Skeletal muscle tissue (tissue), 4 donors: ENCODE measurements around the gene PRSS50. TPM values are rescaled to one million over a fixed set of nuclear protein-coding genes. Genes with fewer than 3 reads are reported as not detected.
"Not testable (repeated sequence)": the region's sequence is repeated elsewhere in the genome, so short reads cannot be mapped to it uniquely, and the experiment has no call there.

ENCODE experiments used
- H3K27ac ChIP-seq: one replicate; pipeline ENCODE4 v1.7.0; 2013; ENCODE audit warnings: mild to moderate bottlenecking, low read depth, low read length, inconsistent platforms
- H3K27me3 ChIP-seq, 3 donors: one replicate each; pipeline ENCODE4 v1.7.0; 2013; ENCODE audit warnings: low read length in 3 of 3; ENCODE audit not compliant: control insufficient read depth in 3 of 3, insufficient read depth in 3 of 3
- H3K36me3 ChIP-seq, 3 donors: one replicate each; pipeline ENCODE4 v1.7.0; 2013; ENCODE audit warnings: low read length in 3 of 3; ENCODE audit not compliant: control insufficient read depth in 3 of 3, insufficient read depth in 3 of 3
- H3K4me1 ChIP-seq, 3 donors: one replicate each; pipeline ENCODE4 v1.7.0; 2013; ENCODE audit warnings: low read length in 3 of 3, mild to moderate bottlenecking in 3 of 3; ENCODE audit not compliant: control insufficient read depth in 3 of 3, insufficient read depth in 3 of 3
- H3K4me3 ChIP-seq, 3 donors: one replicate each; pipeline ENCODE4 v1.7.0; 2013; ENCODE audit warnings: low read length in 3 of 3
- H3K9ac ChIP-seq, 3 donors: one replicate each; pipeline ENCODE4 v1.7.0; 2013; ENCODE audit warnings: low read length in 3 of 3, mild to moderate bottlenecking in 3 of 3, moderate library complexity in 2 of 3, low read depth in 1 of 3
- H3K9me3 ChIP-seq, 3 donors: one replicate each; pipeline ENCODE4 v1.7.0; 2013; ENCODE audit warnings: low read length in 3 of 3; ENCODE audit not compliant: control insufficient read depth in 3 of 3
- total RNA-seq: library from RNA; depleted of rRNA; stranded (reverse); fragments of >200 nt; gene quantifications from one replicate; pipeline ENCODE4 v1.2.3, GENCODE V29; 2014
- donor health status: Osteomylitis.

The PRSS50 gene
- total RNA-seq, 1 donor from 2014 or later = not detected

DNA sequence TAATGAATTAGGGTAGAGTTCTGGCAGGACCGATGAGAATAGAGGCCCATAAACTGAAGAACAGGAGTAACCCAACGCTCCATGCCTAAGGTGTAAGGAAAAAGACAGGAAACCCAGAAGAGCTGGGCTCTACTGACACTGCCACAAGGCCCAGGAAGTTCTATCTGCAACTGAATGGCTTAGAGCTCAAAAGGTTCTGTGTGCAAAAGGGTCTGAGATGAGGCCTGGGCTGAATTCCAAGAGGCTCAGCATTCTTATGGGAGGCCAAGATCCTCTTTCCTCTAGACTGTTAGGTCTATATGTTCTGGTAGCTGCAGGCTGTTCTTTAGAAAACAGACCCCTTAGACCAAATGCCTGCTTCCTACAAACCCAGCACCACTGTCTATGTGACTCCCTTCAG, 30.5 kb upstream of the PRSS50 start:
- H3K36me3 ChIP-seq = peaks cover 0 to 2% (median 0%) of the 10 kb centered on the region in 3 donors
- no peak overlapping the region for H3K27ac ChIP-seq
- H3K9me3 ChIP-seq = no peaks in the 10 kb centered on the region
- H3K9ac ChIP-seq = no peak overlapping the region
- no peaks in the 10 kb centered on the region for H3K27me3 ChIP-seq
- no peak overlapping the region for H3K4me3 ChIP-seq
- no peaks in the 10 kb centered on the region for H3K4me1 ChIP-seq

DNA sequence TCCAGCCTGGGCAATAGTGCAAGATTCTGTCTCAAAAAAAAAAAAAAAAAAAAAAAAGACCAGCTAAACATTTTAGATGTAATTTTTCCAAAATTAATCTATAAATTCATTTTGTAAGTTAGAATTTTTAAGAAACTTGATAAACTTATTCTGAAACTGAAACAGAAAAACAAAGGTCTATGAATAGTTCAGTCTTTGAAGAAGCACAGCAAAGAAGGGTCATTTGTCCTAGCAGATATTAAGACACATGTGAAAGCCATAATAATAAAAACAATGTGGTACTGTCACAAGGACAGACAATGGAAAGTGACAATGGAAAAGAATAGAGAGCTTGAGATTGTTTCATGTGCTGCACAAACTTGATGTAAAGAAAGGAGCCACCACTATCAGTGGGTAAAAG, 29.0 kb upstream of the PRSS50 start:
- Histone ChIP-seq H3K36me3 (peaks cover 0 to 2% (median 2%) of the 10 kb centered on the region in 3 donors), H3K27ac (no peak overlapping the region), H3K9ac (no peak overlapping the region), H3K27me3 (no peaks in the 10 kb centered on the region), H3K9me3 (no peaks in the 10 kb centered on the region), H3K4me3 (no peak overlapping the region), H3K4me1 (no peaks in the 10 kb centered on the region)

DNA sequence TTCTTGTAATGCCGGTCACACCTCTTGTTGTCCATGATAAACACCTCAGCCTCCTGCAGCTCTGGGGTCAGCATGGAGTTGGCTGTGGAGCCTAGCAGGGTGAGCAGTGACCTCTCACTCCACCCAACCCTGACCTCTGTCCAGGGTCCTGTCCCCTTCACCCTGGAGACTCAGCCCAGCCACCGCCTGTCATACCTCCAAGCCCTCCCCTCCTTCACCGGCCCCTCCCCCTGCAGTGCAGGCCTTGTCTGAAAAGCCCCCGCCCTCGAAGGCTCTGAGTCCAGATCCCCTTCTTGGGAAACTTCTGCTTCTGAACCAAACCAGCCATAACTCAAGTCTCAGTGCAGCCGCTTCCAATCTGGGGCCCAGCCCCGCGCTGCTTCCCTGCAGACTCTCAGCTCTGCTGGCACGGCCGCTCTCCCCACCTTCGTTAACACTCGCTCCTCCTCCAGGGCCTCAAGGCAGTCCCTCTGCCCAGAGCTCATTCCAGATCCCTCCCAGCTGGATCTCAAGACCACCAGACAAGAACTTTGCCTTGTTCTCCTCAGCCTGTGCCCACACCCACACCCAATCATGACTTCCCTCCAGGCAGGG, 25.4 kb upstream of the PRSS50 start:
- Histone ChIP-seq H3K27me3 (no peaks in the 10 kb centered on the region), H3K9ac (no peak overlapping the region), H3K4me1 (no peaks in the 10 kb centered on the region), H3K36me3 (peaks cover 0 to 2% (median 0%) of the 10 kb centered on the region in 3 donors), H3K4me3 (no peak overlapping the region), H3K27ac (no peak overlapping the region), H3K9me3 (no peaks in the 10 kb centered on the region)

DNA sequence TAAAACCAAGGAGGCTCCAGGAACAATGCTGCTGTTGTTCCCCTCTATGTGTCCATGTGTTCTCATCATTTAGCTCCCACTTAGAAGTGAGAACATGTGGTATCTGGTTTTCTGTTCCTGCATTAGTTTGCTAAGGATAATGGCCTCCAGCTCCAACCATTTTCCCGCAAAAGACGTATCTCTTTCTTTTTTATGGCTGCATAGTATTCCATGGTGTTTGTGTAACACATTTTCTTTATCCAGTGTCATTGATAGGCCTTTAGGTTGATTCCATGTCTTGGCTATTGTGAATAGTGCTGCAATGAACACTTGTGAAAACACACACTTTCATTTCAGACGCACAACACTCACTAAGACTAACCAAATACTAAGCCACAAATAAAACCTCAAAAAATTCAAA, 21.9 kb upstream of the PRSS50 start:
- H3K27ac ChIP-seq, H3K27me3 ChIP-seq, H3K9me3 ChIP-seq, H3K36me3 ChIP-seq, H3K4me1 ChIP-seq, H3K9ac ChIP-seq, H3K4me3 ChIP-seq: not testable (repeated sequence)

DNA sequence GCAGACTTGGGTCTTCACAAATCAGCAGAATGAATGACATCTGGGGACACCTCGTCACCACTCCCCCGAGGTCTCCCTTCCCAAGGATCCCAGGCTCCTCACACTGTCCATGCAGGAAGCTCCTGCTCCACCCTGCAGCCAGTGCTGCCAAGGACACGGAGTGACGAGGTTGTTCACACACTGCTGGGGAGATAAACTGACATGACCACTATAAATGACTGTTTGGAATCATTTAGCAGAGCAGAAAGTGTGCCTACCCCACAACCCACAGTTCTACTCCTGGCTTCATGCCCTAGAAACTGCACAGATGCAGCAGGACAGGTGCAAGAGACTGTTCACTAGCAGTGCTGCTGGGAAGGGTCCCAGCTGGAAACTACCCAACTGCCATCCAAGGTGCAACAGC, 19.7 kb upstream of the PRSS50 start:
- Histone ChIP-seq H3K27me3 (peaks cover 0 to 5% (median 0%) of the 10 kb centered on the region in 3 donors), H3K4me1 (no peaks in the 10 kb centered on the region), H3K27ac (no peak overlapping the region), H3K9ac (no peak overlapping the region), H3K36me3 (peaks cover 0 to 2% (median 0%) of the 10 kb centered on the region in 3 donors), H3K9me3 (no peaks in the 10 kb centered on the region), H3K4me3 (no peak overlapping the region)

DNA sequence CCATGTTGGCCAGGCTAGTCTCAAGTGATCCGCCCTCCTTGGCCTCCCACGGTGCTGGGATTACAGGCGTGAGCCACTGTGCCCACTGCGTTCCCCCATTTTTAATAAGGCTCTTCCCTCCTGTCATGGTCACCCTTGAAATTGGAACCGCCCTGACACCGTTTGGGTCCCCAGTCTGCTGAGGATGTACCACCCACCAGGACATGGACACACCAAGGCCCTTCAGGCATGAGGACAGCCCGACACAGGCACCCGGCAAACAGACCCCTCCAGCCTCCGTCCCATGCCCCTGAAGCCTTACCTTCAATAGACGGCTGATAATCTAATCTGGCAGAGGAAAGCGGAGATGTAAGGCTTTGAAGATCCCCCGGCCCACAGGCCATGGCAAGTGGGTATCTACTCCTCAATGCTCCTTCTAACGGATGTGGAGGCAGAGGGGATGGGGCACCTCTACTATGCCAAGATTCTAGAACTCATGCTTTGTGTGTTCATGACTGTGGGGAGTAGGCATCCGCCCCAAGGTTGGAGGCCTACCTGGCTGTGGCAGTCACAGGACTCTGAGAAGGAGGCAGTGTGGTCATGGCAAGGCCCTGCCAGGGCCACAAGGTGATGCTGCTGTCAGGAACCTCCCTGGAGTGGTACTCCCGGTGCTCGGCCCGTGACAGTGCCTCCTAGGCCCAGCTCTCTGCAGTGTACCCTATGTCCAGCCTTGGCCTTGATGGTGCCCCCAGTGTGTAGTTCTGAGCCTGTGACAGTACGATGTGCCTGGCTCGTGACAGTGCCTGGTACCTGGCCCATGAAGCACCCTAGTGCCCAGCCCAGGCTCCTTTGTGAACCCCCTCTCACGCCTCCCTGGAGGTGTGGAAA, 18.6 kb upstream of the PRSS50 start:
- Histone ChIP-seq H3K4me1 (no peaks in the 10 kb centered on the region), H3K9me3 (no peaks in the 10 kb centered on the region), H3K4me3 (no peak overlapping the region), H3K27me3 (peaks cover 0 to 5% (median 0%) of the 10 kb centered on the region in 3 donors), H3K36me3 (no peaks in the 10 kb centered on the region), H3K9ac (no peak overlapping the region), H3K27ac (no peak overlapping the region)

DNA sequence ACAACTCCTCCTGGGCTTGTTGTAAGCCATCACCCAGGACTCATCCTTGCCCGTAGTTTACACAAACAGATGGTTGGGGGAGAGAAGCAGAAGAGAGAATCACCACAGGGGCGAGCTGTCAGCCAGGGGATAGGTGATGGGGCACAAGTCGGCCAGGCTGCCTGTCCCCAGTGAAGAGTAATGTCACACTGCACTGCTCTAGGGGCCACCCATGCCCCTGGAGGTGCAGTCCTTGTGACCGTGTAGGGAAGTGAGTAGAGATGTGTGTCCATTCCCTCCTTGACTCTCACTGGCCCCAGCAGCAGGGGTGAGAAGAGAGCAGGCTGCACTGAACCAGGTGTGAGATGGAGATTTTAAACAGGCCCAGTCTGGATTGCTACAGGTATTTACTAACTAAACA, 17.1 kb upstream of the PRSS50 start:
- peaks cover 0 to 5% (median 0%) of the 10 kb centered on the region in 3 donors for H3K27me3 ChIP-seq
- no peaks in the 10 kb centered on the region for H3K36me3 ChIP-seq
- H3K9ac ChIP-seq = no peak overlapping the region
- no peaks in the 10 kb centered on the region for H3K4me1 ChIP-seq
- no peaks in the 10 kb centered on the region for H3K9me3 ChIP-seq
- H3K27ac ChIP-seq = no peak overlapping the region
- H3K4me3 ChIP-seq = no peak overlapping the region

DNA sequence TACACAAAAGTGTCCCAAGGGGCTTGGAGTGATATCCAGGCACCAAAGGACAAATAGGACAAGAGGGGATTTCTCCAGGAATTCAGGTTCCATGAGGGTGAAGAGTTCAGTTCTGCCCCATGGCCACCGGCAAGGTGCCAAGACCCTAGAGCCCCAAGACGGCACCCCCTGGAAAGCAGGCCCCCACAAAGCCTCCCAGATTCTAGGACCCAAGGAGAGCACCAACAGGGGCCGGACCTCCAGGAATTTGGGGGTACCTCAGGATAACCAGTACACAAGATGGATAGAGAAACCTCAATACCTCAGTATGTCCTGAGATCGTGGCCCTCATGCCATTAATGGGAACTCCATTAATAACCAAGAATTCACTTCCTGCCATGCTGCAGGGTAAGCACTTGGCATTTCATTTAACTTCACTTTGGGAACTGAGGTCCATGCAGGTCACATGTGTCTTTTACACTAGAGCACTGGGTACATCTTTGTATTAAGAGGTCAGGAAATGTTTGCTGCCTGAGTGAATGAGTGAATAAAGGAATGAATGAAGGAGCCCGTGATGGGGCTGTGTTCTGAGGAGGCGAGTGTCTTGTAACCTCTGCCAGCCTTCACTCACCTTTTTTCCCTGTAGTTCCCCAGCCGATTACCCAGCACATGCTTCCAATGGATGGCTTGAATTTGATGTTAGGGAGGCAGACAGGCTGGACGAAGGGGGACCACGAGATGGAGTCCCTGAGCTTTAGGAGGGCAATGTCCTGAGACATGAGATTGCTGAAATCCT, 15.5 kb upstream of the PRSS50 start:
- Histone ChIP-seq H3K9me3 (no peaks in the 10 kb centered on the region), H3K4me1 (no peaks in the 10 kb centered on the region), H3K4me3 (no peak overlapping the region), H3K9ac (no peak overlapping the region), H3K27ac (no peak overlapping the region), H3K36me3 (no peaks in the 10 kb centered on the region), H3K27me3 (peaks cover 0 to 5% (median 0%) of the 10 kb centered on the region in 3 donors)

DNA sequence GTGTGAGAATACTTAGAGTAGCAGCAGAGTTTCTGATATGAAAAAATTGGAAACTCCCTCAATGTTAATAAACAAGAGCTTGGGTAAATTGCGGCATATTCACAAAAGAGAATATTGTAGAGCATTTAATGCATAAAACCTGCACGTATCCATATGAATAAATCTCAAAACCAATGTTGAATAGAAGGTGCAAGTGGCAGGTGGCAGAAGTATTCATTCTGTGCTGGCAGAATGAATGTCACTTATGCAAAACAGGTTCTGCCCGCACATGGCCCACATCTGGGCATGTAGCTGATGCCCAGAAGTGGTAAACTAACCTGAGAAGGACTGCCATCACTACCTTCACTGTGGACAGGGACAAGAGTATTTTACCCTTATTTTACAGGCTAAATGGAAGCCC, 14.1 kb upstream of the PRSS50 start:
- H3K36me3 ChIP-seq = no peaks in the 10 kb centered on the region
- H3K27ac ChIP-seq = no peak overlapping the region
- no peaks in the 10 kb centered on the region for H3K4me1 ChIP-seq
- H3K9me3 ChIP-seq = no peaks in the 10 kb centered on the region
- H3K27me3 ChIP-seq = peaks cover 0 to 5% (median 0%) of the 10 kb centered on the region in 3 donors
- H3K9ac ChIP-seq = no peak overlapping the region
- no peak overlapping the region for H3K4me3 ChIP-seq

DNA sequence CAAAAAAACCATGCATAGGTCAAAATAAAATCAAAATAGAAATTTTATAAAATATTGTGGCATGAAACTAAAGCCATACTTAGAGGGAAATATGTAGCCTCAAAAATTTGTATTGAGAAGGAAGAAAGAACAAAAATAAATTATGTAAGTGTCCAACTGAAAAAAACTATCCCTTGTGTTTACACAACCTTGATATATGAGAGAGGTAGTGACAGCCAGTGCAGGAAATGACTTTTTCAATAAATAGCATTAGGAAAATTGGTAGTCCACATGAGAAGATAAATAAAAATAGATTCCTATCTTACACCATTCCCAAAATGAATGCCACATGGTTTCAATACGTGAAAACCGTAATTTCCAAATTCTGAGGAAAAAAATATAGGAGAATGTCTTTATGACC, 13.2 kb upstream of the PRSS50 start:
- Histone ChIP-seq H3K36me3 (no peaks in the 10 kb centered on the region), H3K9me3 (no peaks in the 10 kb centered on the region), H3K27ac (no peak overlapping the region), H3K4me3 (no peak overlapping the region), H3K27me3 (peaks cover 0 to 5% (median 0%) of the 10 kb centered on the region in 3 donors), H3K4me1 (no peaks in the 10 kb centered on the region), H3K9ac (no peak overlapping the region)
